Measurements from ENCODE around the gene STX16.

DNA sequence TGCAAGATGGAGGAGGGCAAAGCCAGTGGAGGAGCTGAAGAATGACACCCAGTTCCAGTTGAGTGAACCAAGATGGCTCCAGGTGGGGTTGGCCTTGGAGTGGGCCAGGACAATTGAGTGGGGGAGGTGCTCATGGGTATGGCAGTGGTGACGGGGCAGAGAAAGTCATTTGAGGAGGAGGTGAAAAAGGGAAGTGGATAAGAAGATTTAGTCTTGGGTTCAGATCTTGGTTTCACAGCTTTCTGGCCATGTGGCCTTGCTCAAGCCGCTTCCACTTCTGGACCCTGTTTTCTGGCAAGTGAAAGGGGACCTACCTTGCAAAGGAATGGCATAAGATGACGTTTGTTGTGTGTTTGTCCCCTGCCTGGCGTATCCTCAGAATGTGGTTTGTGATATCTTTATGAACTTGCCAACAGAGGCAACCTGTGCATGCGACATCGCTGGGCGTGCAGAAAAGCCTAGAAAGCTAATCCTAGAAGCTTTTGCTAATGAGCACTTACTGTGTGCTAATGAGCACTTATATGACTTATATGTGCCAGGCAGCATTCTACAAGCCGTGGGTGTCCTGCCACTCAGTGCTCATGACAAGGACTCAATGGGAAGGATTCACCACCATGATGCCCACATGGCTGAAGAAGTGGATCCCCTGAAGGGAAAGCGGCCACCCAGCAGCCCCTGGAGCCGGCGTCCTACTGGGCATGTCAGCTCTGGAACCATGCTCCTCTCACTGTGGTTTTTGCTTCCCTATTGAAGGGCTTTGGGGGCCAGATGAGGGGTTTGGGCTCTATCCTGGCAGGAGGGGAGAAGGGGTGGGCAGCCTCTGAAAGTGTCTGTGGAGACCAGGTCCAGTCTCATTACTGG lies 23.6 kb upstream of the STX16 start:
- TF ChIP-seq, protein P1, sequence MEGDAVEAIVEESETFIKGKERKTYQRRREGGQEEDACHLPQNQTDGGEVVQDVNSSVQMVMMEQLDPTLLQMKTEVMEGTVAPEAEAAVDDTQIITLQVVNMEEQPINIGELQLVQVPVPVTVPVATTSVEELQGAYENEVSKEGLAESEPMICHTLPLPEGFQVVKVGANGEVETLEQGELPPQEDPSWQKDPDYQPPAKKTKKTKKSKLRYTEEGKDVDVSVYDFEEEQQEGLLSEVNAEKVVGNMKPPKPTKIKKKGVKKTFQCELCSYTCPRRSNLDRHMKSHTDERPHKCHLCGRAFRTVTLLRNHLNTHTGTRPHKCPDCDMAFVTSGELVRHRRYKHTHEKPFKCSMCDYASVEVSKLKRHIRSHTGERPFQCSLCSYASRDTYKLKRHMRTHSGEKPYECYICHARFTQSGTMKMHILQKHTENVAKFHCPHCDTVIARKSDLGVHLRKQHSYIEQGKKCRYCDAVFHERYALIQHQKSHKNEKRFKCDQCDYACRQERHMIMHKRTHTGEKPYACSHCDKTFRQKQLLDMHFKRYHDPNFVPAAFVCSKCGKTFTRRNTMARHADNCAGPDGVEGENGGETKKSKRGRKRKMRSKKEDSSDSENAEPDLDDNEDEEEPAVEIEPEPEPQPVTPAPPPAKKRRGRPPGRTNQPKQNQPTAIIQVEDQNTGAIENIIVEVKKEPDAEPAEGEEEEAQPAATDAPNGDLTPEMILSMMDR (IDR thresholded peaks at IDR 0.05): no peak
- TF ChIP-seq POLR2A (IDR thresholded peaks at IDR 0.05): no peak
- TF ChIP-seq POLR2AphosphoS5 (IDR thresholded peaks at IDR 0.05): no peak

Measured in stomach (tissue), 4 donors.